Fibroblast of lung (primary cell): ENCODE measurements around the gene DLG2. TPM values are rescaled to one million over a fixed set of nuclear protein-coding genes. Genes with fewer than 3 reads are reported as not detected.

Experiments used
- DNase-seq, 2 donors: peaks; one replicate each; pipeline versions ENCODE4 v3.0.0 to v3.0.0-alpha.2; 2010; ENCODE audit warnings: low read depth in 2 of 2
- H2AFZ ChIP-seq: 2 replicates; pipeline ENCODE4 v1.5.1; 2012; ENCODE audit warnings: low read length, control low read depth, inconsistent platforms
- H3K27ac ChIP-seq: 2 replicates; pipeline ENCODE4 v1.5.1; 2011; ENCODE audit warnings: low read length, control low read depth; ENCODE audit not compliant: insufficient read depth
- H3K27me3 ChIP-seq: 2 replicates; pipeline ENCODE4 v1.5.1; 2011; ENCODE audit warnings: mild to moderate bottlenecking, low read length; ENCODE audit not compliant: control insufficient read depth, insufficient read depth
- H3K36me3 ChIP-seq: 2 replicates; pipeline ENCODE4 v1.5.1; 2011; ENCODE audit warnings: low read length; ENCODE audit not compliant: control insufficient read depth, insufficient read depth
- H3K4me1 ChIP-seq: 2 replicates; pipeline ENCODE4 v1.5.1; 2011; ENCODE audit warnings: low read length; ENCODE audit not compliant: control insufficient read depth, insufficient read depth; ENCODE audit errors: extremely low read depth
- H3K4me2 ChIP-seq: 2 replicates; pipeline ENCODE4 v1.5.1; 2011; ENCODE audit warnings: low read length, control low read depth; ENCODE audit not compliant: insufficient read depth; ENCODE audit errors: extremely low read depth
- H3K4me3 ChIP-seq, 4 experiments: fragments of 200-600 bp in 1 of 4; sonication (generic) in 1 of 4; replicated peaks in 1 of 4; 2 replicates each; pipeline ENCODE4 v1.5.1; 2011 to 2016; ENCODE audit warnings: low read length in 4 of 4, low read depth in 3 of 4, mild to moderate bottlenecking in 3 of 4, control low read depth in 2 of 4, inconsistent platforms in 1 of 4, mixed read lengths in 1 of 4; ENCODE audit not compliant: insufficient read depth in 1 of 4; ENCODE audit errors: control extremely low read depth in 1 of 4
- H3K79me2 ChIP-seq: 2 replicates; pipeline ENCODE4 v1.5.1; 2012; ENCODE audit warnings: mild to moderate bottlenecking, low read length, inconsistent platforms; ENCODE audit not compliant: control insufficient read depth, insufficient read depth
- H3K9ac ChIP-seq: 2 replicates; pipeline ENCODE4 v1.5.1; 2011; ENCODE audit warnings: mild to moderate bottlenecking, low read length, control low read depth; ENCODE audit not compliant: insufficient read depth
- H3K9me3 ChIP-seq: 2 replicates; pipeline ENCODE4 v1.5.1; 2012; ENCODE audit warnings: low read depth, low read length; ENCODE audit not compliant: control insufficient read depth, insufficient read depth
- H4K20me1 ChIP-seq: 2 replicates; pipeline ENCODE4 v1.5.1; 2011; ENCODE audit warnings: low read length; ENCODE audit not compliant: control insufficient read depth, insufficient read depth; ENCODE audit errors: extremely low read depth
- CTCF ChIP-seq, 2 donors: IDR thresholded peaks in 1 of 2; conservative IDR thresholded peaks in 1 of 2; 1 replicate in 1 of 2; 2 replicates in 1 of 2; pipeline ENCODE4 v1.5.1; 2011 to 2012; ENCODE audit warnings: low read length in 2 of 2, control low read depth in 1 of 2, inconsistent platforms in 1 of 2, low read depth in 1 of 2, mild to moderate bottlenecking in 1 of 2
- EZH2 ChIP-seq: IDR thresholded peaks from 2 replicates; pipeline ENCODE4 v1.5.1; 2012; ENCODE audit warnings: low read length, control low read depth, mild to moderate bottlenecking; ENCODE audit errors: missing control alignments
- polyA plus RNA-seq, 2 donors: library from polyadenylated mRNA; depleted of rRNA in 1 of 2; stranded (reverse) in 1 of 2; unstranded in 1 of 2; fragments of >200 nt; gene quantifications; 2 replicates each; pipeline ENCODE4 v1.2.1, GENCODE V29; 2011 to 2012; ENCODE audit warnings: missing spikeins in 1 of 2
- total RNA-seq: library from RNA; depleted of rRNA; stranded (reverse); fragments of >200 nt; gene quantifications from 2 replicates; pipeline ENCODE4 v1.2.1, GENCODE V29; 2014

DLG2 gene
- total and polyA plus RNA-seq, 2 donors (not counting 1 experiment from before 2014, with no cell fraction given): 0.77 to 2.3 TPM

- Histone ChIP-seq H4K20me1 (no peaks in the 10 kb centered on the region), H3K4me3 (no peak overlapping the region), H3K27ac (no peak overlapping the region), H3K27me3 (no peaks in the 10 kb centered on the region), H3K79me2 (no peaks in the 10 kb centered on the region), H3K4me2 (no peak overlapping the region), H3K9me3 (no peaks in the 10 kb centered on the region), H3K9ac (no peak overlapping the region), H3K36me3 (no peaks in the 10 kb centered on the region), H3K4me1 (no peaks in the 10 kb centered on the region), H2AFZ (no peak overlapping the region)
- no peak for DNase-seq
- TF ChIP-seq EZH2 (no peak), CTCF (conservative IDR thresholded peaks at IDR 0.05 in 1 of 2, IDR thresholded peaks at IDR 0.05 in 1 of 2; ENCODE audit: low read depth in 1 of 2, low read length in 2 of 2) (no peak)
These were observed 369.3 kb downstream of the DLG2 start for GRCh38 chr11:85257837-85258236.

DNA sequence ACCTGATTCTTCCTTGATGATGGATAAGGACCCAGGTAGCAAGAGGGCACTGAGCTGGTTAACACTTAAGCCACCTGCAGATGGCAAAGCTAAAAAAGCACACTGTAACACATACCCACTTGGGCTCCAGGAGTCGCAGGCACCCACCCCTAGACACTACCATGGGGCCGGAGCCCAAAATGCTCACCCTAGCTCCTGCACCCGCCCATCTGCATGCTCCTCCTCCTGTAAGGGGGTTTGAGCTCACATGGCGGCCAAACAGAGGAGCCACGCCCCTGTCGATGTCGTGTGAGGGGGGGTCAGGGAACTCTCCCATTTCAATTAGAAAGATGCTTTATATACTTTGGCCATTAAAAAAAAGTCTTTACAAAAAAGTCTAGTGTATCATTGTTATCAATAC lies 370.7 kb downstream of the DLG2 start:
- Histone ChIP-seq H4K20me1 (no peaks in the 10 kb centered on the region), H3K4me3 (no peak overlapping the region), H3K27ac (no peak overlapping the region), H3K36me3 (no peaks in the 10 kb centered on the region), H3K4me1 (no peaks in the 10 kb centered on the region), H3K79me2 (no peaks in the 10 kb centered on the region), H3K4me2 (no peak overlapping the region), H3K9ac (no peak overlapping the region), H3K27me3 (no peaks in the 10 kb centered on the region), H2AFZ (no peak overlapping the region), H3K9me3 (no peaks in the 10 kb centered on the region)
- no peak for TF ChIP-seq CTCF (conservative IDR thresholded peaks at IDR 0.05 in 1 of 2, IDR thresholded peaks at IDR 0.05 in 1 of 2; ENCODE audit: low read depth in 1 of 2, low read length in 2 of 2)
- TF ChIP-seq EZH2: no peak
- DNase-seq: no peak

DNA sequence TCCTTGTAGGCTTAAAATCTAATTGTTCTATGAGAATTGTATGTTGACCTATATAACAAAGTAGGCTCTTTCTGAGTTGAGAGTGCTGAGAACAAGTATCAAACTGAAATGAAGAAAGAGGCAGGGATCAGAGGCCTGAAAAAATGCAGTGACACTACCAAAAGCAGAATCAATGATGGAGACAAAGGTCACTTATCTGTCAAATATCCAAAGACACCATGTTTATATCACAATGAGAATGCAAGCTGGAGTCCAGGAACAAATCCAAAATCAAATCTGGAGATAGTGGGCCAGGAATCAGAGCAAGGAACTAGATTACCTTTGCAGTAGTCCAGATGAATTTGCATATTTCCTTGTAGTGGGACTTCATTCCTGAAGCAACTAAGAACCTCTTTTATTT lies 377.7 kb downstream of the DLG2 start:
- H3K9me3 ChIP-seq: no peaks in the 10 kb centered on the region
- no peak overlapping the region for H3K9ac ChIP-seq
- H4K20me1 ChIP-seq: no peaks in the 10 kb centered on the region
- H3K4me1 ChIP-seq: no peaks in the 10 kb centered on the region
- no peak overlapping the region for H3K4me3 ChIP-seq
- no peaks in the 10 kb centered on the region for H3K27me3 ChIP-seq
- TF ChIP-seq EZH2 (no peak), CTCF (conservative IDR thresholded peaks at IDR 0.05 in 1 of 2, IDR thresholded peaks at IDR 0.05 in 1 of 2; ENCODE audit: low read depth in 1 of 2, low read length in 2 of 2) (no peak)
- H2AFZ ChIP-seq: no peak overlapping the region
- H3K4me2 ChIP-seq: no peak overlapping the region
- no peaks in the 10 kb centered on the region for H3K79me2 ChIP-seq
- no peak overlapping the region for H3K27ac ChIP-seq
- DNase-seq: no peak
- no peaks in the 10 kb centered on the region for H3K36me3 ChIP-seq
